HG02763 (cell line): ENCODE results near the gene DAPK1.
"Not testable (repeated sequence)": the region's sequence is repeated elsewhere in the genome, so short reads cannot be mapped to it uniquely, and the experiment has no call there.

Experiments used
- ATAC-seq: cut with Tn5 transposase; IDR thresholded peaks from one replicate; pipeline ENCODE4 v1.9.1; 2021; ENCODE audit warnings: mild to moderate bottlenecking, moderate library complexity; ENCODE audit not compliant: unreplicated experiment

DAPK1 gene

GRCh38 chr9:87498046-87498810 is 561 bp downstream of the DAPK1 start:
- peak; percentile 24 for ATAC-seq

GRCh38 chr9:87498811-87499360 is 1.2 kb downstream of the DAPK1 start:
- ATAC-seq, result no peak

- peak; percentile 39 for ATAC-seq
Observed at GRCh38 chr9:87499424-87500017, 1.9 kb downstream of the DAPK1 start.

- no peak for ATAC-seq
Observed at GRCh38 chr9:87500491-87501270, 3.0 kb downstream of the DAPK1 start.

GRCh38 chr9:87501271-87501656 is 3.6 kb downstream of the DAPK1 start:
- not testable (repeated sequence) for ATAC-seq

DNA sequence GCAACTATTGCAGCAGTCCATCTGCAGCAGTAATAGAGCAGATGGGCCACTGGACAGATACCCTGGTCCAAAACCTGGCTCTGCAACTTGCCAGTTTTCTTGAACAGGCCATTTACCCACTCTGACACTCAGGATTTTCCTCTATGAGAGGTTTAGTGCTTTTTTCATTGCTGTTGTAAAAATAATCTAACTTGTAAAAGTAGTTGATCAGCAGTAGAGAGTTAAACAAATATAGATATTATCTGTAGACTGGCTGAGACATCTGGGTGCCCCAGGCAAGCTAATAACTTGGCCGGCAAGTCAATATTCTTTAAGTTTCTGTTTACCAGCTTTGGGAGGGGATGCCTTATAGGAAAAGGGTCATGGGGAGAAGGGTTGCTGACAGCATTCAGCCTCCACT is 4.1 kb downstream of the DAPK1 start:
- no peak for ATAC-seq

GRCh38 chr9:87502391-87503221 is 4.9 kb downstream of the DAPK1 start:
- no peak for ATAC-seq

GRCh38 chr9:87503430-87503829 is 5.8 kb downstream of the DAPK1 start:
- ATAC-seq, result no peak

DNA sequence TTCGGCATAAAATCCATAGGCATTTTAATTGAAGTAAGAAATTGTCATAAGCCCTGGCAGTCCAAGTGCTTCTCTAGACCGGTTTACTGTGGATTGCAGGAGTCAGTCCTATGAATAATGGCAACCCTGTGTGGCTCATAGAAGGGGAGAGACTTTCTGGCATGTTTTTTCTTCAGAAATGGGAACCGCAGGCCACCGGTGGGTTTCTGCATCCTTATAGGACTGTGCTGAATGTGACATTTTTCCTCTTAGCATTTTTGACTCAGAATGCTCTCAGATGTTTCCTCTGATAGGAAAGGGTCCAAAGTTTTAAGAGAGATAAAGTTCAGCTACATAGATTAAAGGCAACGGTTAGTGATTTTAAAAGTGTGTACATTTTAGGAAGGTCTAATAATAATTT is 6.3 kb downstream of the DAPK1 start:
- no peak for ATAC-seq

- ATAC-seq, result no peak
Observed at GRCh38 chr9:87504938-87505337, 7.3 kb downstream of the DAPK1 start.

GRCh38 chr9:87505869-87506678 is 8.4 kb downstream of the DAPK1 start:
- ATAC-seq, result no peak

GRCh38 chr9:87507576-87507975 is 9.9 kb downstream of the DAPK1 start:
- ATAC-seq, result no peak

GRCh38 chr9:87510252-87510683 is 12.6 kb downstream of the DAPK1 start:
- no peak for ATAC-seq

GRCh38 chr9:87512311-87512710 is 14.6 kb downstream of the DAPK1 start:
- ATAC-seq, result no peak

DNA sequence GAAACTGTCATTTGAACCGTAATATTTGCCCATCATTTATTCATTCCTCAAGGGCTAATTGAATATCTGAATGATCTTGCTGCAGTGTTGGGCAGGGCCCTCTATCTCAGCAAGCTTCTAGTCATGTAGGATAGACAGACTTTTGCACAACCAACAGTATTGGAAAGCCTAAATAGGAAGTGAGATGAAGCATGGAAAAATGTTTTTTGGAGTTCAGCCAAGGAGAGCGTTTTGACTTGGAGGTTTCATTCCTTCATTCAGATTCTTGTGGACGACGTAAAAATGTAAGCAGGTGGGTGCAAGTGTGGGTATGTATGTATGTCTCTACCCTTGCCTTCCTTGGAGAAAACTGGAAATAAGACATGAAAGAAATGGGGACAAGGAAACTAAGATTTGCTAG is 15.5 kb downstream of the DAPK1 start:
- no peak for ATAC-seq

- no peak for ATAC-seq
Observed at GRCh38 chr9:87513880-87514535, 16.3 kb downstream of the DAPK1 start.

DNA sequence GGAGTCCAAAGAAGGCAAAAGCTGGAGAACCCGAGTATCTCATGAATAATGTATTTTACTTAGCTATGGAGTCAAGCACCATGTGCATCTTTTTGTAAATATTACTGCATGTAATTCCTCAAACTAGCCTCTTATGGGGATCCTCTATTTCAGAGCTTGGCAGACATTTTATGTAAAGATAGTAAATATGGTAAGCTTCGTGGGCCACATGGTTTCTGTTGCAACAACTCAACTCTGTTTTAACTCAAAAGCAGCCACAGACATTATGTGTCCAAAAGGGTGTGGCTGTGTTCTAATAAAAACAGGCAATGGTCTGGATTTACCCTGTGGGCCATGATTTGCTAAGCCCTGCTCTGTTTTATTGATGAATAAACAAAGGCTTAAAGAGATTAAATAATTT is 17.3 kb downstream of the DAPK1 start:
- ATAC-seq, result no peak

- no peak for ATAC-seq
Observed at GRCh38 chr9:87515588-87516221, 18.0 kb downstream of the DAPK1 start.
